Measurements from ENCODE around the gene CNPY3. TPM values are rescaled to one million over a fixed set of nuclear protein-coding genes. Genes with fewer than 3 reads are reported as not detected.

The CNPY3 gene
- total and polyA plus RNA-seq, 2 of the 13 experiments (the other 11 are each of a cell fraction or from before 2014, with no cell fraction given), result 42.3 to 60.2 TPM

DNA sequence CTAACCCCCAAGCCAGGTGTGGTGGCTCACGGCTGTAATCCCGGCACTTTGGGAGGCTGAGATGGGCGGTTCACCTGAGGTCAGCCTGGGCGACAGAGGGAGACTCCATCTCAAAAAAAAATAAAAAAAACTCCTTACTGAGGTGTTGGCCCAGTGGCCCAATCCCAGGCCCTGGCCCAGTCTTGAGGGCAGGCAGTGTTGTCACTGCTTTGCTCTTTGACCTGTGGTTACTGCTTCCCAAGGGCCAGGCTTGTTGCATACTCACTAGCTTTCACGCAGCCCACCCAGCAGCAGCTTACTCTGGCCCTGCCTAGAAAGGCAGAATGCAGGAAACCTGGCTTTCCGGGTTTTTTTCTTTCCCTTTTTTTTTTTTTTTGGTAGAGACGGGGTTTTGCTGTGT, 13.2 kb downstream of the CNPY3 start (continued):
- TF ChIP-seq SALL1 (CRISPR knock-in tag; IDR thresholded peaks at IDR 0.05) (peak; percentile 64), NR2F2 (IDR thresholded peaks at IDR 0.05; ENCODE audit: borderline replicate concordance, low read depth) (peak; percentile 19; the same call in 1 of the 2 replicates), SRY (CRISPR knock-in tag; IDR thresholded peaks at IDR 0.05) (0 out of 2 replicates have a peak, but pooled peaks have one; percentile 11), HNF4G (IDR thresholded peaks at IDR 0.05; ENCODE audit: borderline replicate concordance, low read depth, low read length) (peak; percentile 54; the same call in 1 of the 2 replicates), HNF4G (CRISPR knock-in tag; IDR thresholded peaks at IDR 0.05; ENCODE audit: borderline replicate concordance, low read depth) (no peak), HOXA3 (CRISPR knock-in tag; IDR thresholded peaks at IDR 0.05) (peak; percentile 60; the same call in 1 of the 2 replicates), SIN3B (IDR thresholded peaks at IDR 0.05; ENCODE audit: low read length) (no peak), RXRB (CRISPR knock-in tag; IDR thresholded peaks at IDR 0.05; ENCODE audit: borderline replicate concordance) (peak; percentile 58; the same call in 1 of the 2 replicates), ZNF672 (CRISPR knock-in tag; IDR thresholded peaks at IDR 0.05) (no peak), NFYB (CRISPR knock-in tag; IDR thresholded peaks at IDR 0.05) (0 out of 2 replicates have a peak, but pooled peaks have one; percentile 24), ZBTB7B (CRISPR knock-in tag; IDR thresholded peaks at IDR 0.05) (peak; percentile 68), ZNF343 (CRISPR knock-in tag; IDR thresholded peaks at IDR 0.05) (0 out of 2 replicates have a peak, but pooled peaks have one; percentile 69), ZFX (CRISPR knock-in tag; IDR thresholded peaks at IDR 0.05; ENCODE audit: low read depth) (peak; percentile 69), ZBTB38 (CRISPR knock-in tag; IDR thresholded peaks at IDR 0.05) (0 out of 2 replicates have a peak, but pooled peaks have one; percentile 31), PHF21A (CRISPR knock-in tag; IDR thresholded peaks at IDR 0.05) (peak; percentile 16; the same call in 1 of the 2 replicates), ZNF607 (CRISPR knock-in tag; IDR thresholded peaks at IDR 0.05; ENCODE audit: borderline replicate concordance) (peak; percentile 24; the same call in 1 of the 2 replicates), NR2F1 (CRISPR knock-in tag; IDR thresholded peaks at IDR 0.05) (peak in 1 of 2 experiments; percentile 47; a peak in 2 of 4 replicates), HNF4A (CRISPR knock-in tag; IDR thresholded peaks at IDR 0.05) (peak; percentile 85), NR2F6 (IDR thresholded peaks at IDR 0.05) (peak; percentile 62), NR2F6 (CRISPR knock-in tag; IDR thresholded peaks at IDR 0.05) (peak; percentile 77; the same call in 1 of the 2 replicates), GABPB1 (CRISPR knock-in tag; IDR thresholded peaks at IDR 0.05) (0 out of 2 replicates have a peak, but pooled peaks have one; percentile 20)
- TF ChIP-seq, protein P1, sequence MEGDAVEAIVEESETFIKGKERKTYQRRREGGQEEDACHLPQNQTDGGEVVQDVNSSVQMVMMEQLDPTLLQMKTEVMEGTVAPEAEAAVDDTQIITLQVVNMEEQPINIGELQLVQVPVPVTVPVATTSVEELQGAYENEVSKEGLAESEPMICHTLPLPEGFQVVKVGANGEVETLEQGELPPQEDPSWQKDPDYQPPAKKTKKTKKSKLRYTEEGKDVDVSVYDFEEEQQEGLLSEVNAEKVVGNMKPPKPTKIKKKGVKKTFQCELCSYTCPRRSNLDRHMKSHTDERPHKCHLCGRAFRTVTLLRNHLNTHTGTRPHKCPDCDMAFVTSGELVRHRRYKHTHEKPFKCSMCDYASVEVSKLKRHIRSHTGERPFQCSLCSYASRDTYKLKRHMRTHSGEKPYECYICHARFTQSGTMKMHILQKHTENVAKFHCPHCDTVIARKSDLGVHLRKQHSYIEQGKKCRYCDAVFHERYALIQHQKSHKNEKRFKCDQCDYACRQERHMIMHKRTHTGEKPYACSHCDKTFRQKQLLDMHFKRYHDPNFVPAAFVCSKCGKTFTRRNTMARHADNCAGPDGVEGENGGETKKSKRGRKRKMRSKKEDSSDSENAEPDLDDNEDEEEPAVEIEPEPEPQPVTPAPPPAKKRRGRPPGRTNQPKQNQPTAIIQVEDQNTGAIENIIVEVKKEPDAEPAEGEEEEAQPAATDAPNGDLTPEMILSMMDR (CRISPR knock-in tag; IDR thresholded peaks at IDR 0.05), result no peak
- TF ChIP-seq, protein P2, sequence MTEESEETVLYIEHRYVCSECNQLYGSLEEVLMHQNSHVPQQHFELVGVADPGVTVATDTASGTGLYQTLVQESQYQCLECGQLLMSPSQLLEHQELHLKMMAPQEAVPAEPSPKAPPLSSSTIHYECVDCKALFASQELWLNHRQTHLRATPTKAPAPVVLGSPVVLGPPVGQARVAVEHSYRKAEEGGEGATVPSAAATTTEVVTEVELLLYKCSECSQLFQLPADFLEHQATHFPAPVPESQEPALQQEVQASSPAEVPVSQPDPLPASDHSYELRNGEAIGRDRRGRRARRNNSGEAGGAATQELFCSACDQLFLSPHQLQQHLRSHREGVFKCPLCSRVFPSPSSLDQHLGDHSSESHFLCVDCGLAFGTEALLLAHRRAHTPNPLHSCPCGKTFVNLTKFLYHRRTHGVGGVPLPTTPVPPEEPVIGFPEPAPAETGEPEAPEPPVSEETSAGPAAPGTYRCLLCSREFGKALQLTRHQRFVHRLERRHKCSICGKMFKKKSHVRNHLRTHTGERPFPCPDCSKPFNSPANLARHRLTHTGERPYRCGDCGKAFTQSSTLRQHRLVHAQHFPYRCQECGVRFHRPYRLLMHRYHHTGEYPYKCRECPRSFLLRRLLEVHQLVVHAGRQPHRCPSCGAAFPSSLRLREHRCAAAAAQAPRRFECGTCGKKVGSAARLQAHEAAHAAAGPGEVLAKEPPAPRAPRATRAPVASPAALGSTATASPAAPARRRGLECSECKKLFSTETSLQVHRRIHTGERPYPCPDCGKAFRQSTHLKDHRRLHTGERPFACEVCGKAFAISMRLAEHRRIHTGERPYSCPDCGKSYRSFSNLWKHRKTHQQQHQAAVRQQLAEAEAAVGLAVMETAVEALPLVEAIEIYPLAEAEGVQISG (CRISPR knock-in tag; IDR thresholded peaks at IDR 0.05), result peak; percentile 42; the same call in 1 of the 2 replicates
- TF ChIP-seq, protein P3, sequence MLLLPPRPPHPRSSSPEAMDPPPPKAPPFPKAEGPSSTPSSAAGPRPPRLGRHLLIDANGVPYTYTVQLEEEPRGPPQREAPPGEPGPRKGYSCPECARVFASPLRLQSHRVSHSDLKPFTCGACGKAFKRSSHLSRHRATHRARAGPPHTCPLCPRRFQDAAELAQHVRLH (CRISPR knock-in tag; IDR thresholded peaks at IDR 0.05; ENCODE audit: borderline replicate concordance, low read depth), result peak; percentile 29; the same call in 1 of the 2 replicates
- TF ChIP-seq, protein P4, sequence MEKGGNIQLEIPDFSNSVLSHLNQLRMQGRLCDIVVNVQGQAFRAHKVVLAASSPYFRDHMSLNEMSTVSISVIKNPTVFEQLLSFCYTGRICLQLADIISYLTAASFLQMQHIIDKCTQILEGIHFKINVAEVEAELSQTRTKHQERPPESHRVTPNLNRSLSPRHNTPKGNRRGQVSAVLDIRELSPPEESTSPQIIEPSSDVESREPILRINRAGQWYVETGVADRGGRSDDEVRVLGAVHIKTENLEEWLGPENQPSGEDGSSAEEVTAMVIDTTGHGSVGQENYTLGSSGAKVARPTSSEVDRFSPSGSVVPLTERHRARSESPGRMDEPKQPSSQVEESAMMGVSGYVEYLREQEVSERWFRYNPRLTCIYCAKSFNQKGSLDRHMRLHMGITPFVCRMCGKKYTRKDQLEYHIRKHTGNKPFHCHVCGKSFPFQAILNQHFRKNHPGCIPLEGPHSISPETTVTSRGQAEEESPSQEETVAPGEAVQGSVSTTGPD (CRISPR knock-in tag; IDR thresholded peaks at IDR 0.05), result no peak
